Endothelial cell of umbilical vein (primary cell): ENCODE results near the gene BZW2.

Experiments used
- EZH2 ChIP-seq: IDR thresholded peaks from 2 replicates; pipeline ENCODE4 v1.6.1; 2012; ENCODE audit warnings: borderline replicate concordance, low read depth, mild to moderate bottlenecking, moderate library complexity, low read length, inconsistent platforms; ENCODE audit not compliant: severe bottlenecking
- FOS ChIP-seq: IDR thresholded peaks from 2 replicates; pipeline ENCODE4 v1.6.1; 2011; ENCODE audit warnings: mild to moderate bottlenecking, low read length, moderate library complexity, borderline replicate concordance; ENCODE audit not compliant: insufficient read depth
- GATA2 ChIP-seq: IDR thresholded peaks from 2 replicates; pipeline ENCODE4 v1.7.0; 2011; ENCODE audit warnings: low read depth, mild to moderate bottlenecking, moderate library complexity, mixed read lengths, low read length; ENCODE audit not compliant: insufficient read length, insufficient read depth
- JUN ChIP-seq: IDR thresholded peaks from 2 replicates; pipeline ENCODE4 v1.6.1; 2011; ENCODE audit warnings: borderline replicate concordance, low read depth; ENCODE audit not compliant: insufficient read length, insufficient read depth
- MAX ChIP-seq: IDR thresholded peaks from 2 replicates; pipeline ENCODE4 v1.6.1; 2011; ENCODE audit not compliant: insufficient read depth, insufficient read length
- MYC ChIP-seq: IDR thresholded peaks from one replicate; pipeline ENCODE4 v1.6.1; 2011; ENCODE audit warnings: mild to moderate bottlenecking, low read depth, low read length
- POLR2A ChIP-seq: IDR thresholded peaks from 2 replicates; pipeline ENCODE4 v1.6.1; 2012; ENCODE audit warnings: low read depth, mild to moderate bottlenecking, control low read depth, low read length
- POLR2AphosphoS5 ChIP-seq: IDR thresholded peaks from 2 replicates; pipeline ENCODE4 v1.6.1; 2012; ENCODE audit warnings: low read depth, mild to moderate bottlenecking, control low read depth, low read length, moderate library complexity; ENCODE audit not compliant: insufficient read depth
- TF ChIP-seq, protein P1 (sequence below), 2 donors: IDR thresholded peaks; 1 replicate in 1 of 2; 2 replicates in 1 of 2; pipeline ENCODE4 v1.5.1; 2011; ENCODE audit warnings: low read length in 2 of 2, mild to moderate bottlenecking in 2 of 2, moderate library complexity in 2 of 2, control low read depth in 1 of 2, inconsistent platforms in 1 of 2, low read depth in 1 of 2; ENCODE audit not compliant: insufficient read depth in 1 of 2; ENCODE audit errors: extremely low read depth in 1 of 2

GRCh38 chr7:16688249-16688648 lies 42.3 kb downstream of the BZW2 start:
- no peak for TF ChIP-seq EZH2
- TF ChIP-seq, protein P1, sequence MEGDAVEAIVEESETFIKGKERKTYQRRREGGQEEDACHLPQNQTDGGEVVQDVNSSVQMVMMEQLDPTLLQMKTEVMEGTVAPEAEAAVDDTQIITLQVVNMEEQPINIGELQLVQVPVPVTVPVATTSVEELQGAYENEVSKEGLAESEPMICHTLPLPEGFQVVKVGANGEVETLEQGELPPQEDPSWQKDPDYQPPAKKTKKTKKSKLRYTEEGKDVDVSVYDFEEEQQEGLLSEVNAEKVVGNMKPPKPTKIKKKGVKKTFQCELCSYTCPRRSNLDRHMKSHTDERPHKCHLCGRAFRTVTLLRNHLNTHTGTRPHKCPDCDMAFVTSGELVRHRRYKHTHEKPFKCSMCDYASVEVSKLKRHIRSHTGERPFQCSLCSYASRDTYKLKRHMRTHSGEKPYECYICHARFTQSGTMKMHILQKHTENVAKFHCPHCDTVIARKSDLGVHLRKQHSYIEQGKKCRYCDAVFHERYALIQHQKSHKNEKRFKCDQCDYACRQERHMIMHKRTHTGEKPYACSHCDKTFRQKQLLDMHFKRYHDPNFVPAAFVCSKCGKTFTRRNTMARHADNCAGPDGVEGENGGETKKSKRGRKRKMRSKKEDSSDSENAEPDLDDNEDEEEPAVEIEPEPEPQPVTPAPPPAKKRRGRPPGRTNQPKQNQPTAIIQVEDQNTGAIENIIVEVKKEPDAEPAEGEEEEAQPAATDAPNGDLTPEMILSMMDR (IDR thresholded peaks at IDR 0.05; ENCODE audit: extremely low read depth in 1 of 2, insufficient read depth in 1 of 2, low read depth in 1 of 2, low read length in 2 of 2): no peak
- TF ChIP-seq POLR2AphosphoS5: no peak
- no peak for TF ChIP-seq POLR2A
- TF ChIP-seq JUN: no peak
- no peak for TF ChIP-seq MAX
- TF ChIP-seq MYC: no peak
- TF ChIP-seq FOS: no peak
- no peak for TF ChIP-seq GATA2
